Naive thymus-derived CD4-positive, alpha-beta T cell (primary cell): ENCODE measurements around the gene TEX51. TPM values are rescaled to one million over a fixed set of nuclear protein-coding genes. Genes with fewer than 3 reads are reported as not detected.

Source experiments
- ATAC-seq: fragments of 150-1000 bp; cut with Tn5 transposase; 2 replicates; pipeline ENCODE4 v1.10.0; 2021; ENCODE audit warnings: mild to moderate bottlenecking, moderate library complexity
- CTCF ChIA-PET: fragments of 350-600 bp; sonication (Branson Sonifier 250); formaldehyde crosslinking; loops from one replicate; lab custom pipeline; 2021; ENCODE audit warnings: antibody characterized with exemption; lab: Charles Lee
- POLR2A ChIA-PET: fragments of 350-600 bp; sonication (Branson Sonifier 250); formaldehyde crosslinking; loops from one replicate; lab custom pipeline; 2021; ENCODE audit warnings: antibody characterized with exemption, inconsistent platforms; lab: Charles Lee
- DNase-seq, 9 donors: peaks; one replicate each; pipeline versions ENCODE4 v3.0.0 to v3.0.0-alpha.2; 2020 to 2022; ENCODE audit warnings: mixed read lengths in 1 of 9
- H3K27ac ChIP-seq: one replicate; pipeline ENCODE4 v1.7.0; 2013; ENCODE audit warnings: mild to moderate bottlenecking, low read depth, low read length, moderate library complexity
- H3K27me3 ChIP-seq, 2 donors: one replicate each; pipeline ENCODE4 v1.7.0; 2013; ENCODE audit warnings: low read length in 2 of 2, mild to moderate bottlenecking in 2 of 2, moderate library complexity in 2 of 2; ENCODE audit not compliant: control insufficient read depth in 2 of 2, insufficient read depth in 2 of 2
- H3K36me3 ChIP-seq, 3 experiments: 1 replicate in 2 of 3; 2 replicates in 1 of 3; pipeline ENCODE4 v1.7.0; 2013; ENCODE audit warnings: low read length in 3 of 3, mild to moderate bottlenecking in 3 of 3, moderate library complexity in 1 of 3; ENCODE audit not compliant: insufficient read depth in 3 of 3, control insufficient read depth in 2 of 3
- H3K4me1 ChIP-seq, 2 donors: one replicate each; pipeline ENCODE4 v1.7.0; 2013; ENCODE audit warnings: low read length in 2 of 2, mild to moderate bottlenecking in 2 of 2, moderate library complexity in 1 of 2; ENCODE audit not compliant: control insufficient read depth in 2 of 2, insufficient read depth in 2 of 2
- H3K4me3 ChIP-seq: 2 replicates; pipeline ENCODE4 v1.7.0; 2013; ENCODE audit warnings: mild to moderate bottlenecking, low read length
- H3K9me3 ChIP-seq, 3 experiments: 1 replicate in 2 of 3; 2 replicates in 1 of 3; pipeline ENCODE4 v1.7.0; 2013; ENCODE audit warnings: low read length in 3 of 3; ENCODE audit not compliant: control insufficient read depth in 2 of 3
- H3K27ac Mint-ChIP-seq, 9 donors: one replicate each; pipeline ENCODE4 v1.8.0; 2020 to 2022; ENCODE audit warnings: mixed read lengths in 9 of 9, mild to moderate bottlenecking in 8 of 9, moderate library complexity in 5 of 9, inconsistent platforms in 2 of 9
- H3K27me3 Mint-ChIP-seq, 5 donors: one replicate each; pipeline ENCODE4 v1.8.0; 2021 to 2022; ENCODE audit warnings: mixed read lengths in 5 of 5, mild to moderate bottlenecking in 1 of 5
- H3K36me3 Mint-ChIP-seq, 5 donors: one replicate each; pipeline ENCODE4 v1.8.0; 2020 to 2022; ENCODE audit warnings: mixed read lengths in 5 of 5, mild to moderate bottlenecking in 3 of 5, inconsistent platforms in 1 of 5
- H3K4me1 Mint-ChIP-seq, 7 donors: one replicate each; pipeline ENCODE4 v1.8.0; 2020 to 2022; ENCODE audit warnings: mixed read lengths in 7 of 7, mild to moderate bottlenecking in 3 of 7, inconsistent platforms in 1 of 7
- H3K4me3 Mint-ChIP-seq, 10 donors: one replicate each; pipeline ENCODE4 v1.8.0; 2020 to 2022; ENCODE audit warnings: mild to moderate bottlenecking in 10 of 10, mixed read lengths in 10 of 10, moderate library complexity in 6 of 10, inconsistent platforms in 2 of 10
- H3K9me3 Mint-ChIP-seq, 11 donors: one replicate each; pipeline ENCODE4 v1.8.0; 2020 to 2022; ENCODE audit warnings: mixed read lengths in 11 of 11, mild to moderate bottlenecking in 4 of 11, inconsistent platforms in 1 of 11, moderate library complexity in 1 of 11
- intact Hi-C, 2 donors: fragments of 100-400 bp; cut with micrococcal nuclease; formaldehyde crosslinking; loops; one replicate each; pipeline ENCODE4 v1.15.1; 2023
- polyA plus RNA-seq, 2 donors: library from polyadenylated mRNA; unstranded; fragments of 300-500 nt; fragmentation: Illumina TruSeq; gene quantifications; one replicate each; pipeline ENCODE4 v1.2.3, GENCODE V29; 2021
- total RNA-seq, 6 experiments: library from RNA in 5 of 6; stranded (reverse) in 5 of 6; gene quantifications; 1 replicate in 5 of 6; 2 replicates in 1 of 6; pipeline ENCODE4 v1.2.3 and lab custom pipeline; 2021 to 2026

The TEX51 gene
- total and polyA plus RNA-seq, 7 experiments from 2014 or later = not detected

GRCh38 chr2:126894585-126895182, 4.0 kb upstream of the TEX51 start:
- ChIA-PET POLR2A (no interaction called here), CTCF (no interaction called here)
- Histone ChIP-seq H3K27ac (no peak overlapping the region), H3K9me3 (no peaks in the 10 kb centered on the region), H3K27me3 (no peaks in the 10 kb centered on the region), H3K4me1 (no peaks in the 10 kb centered on the region), H3K36me3 (no peaks in the 10 kb centered on the region), H3K4me3 (no peak overlapping the region)
- Mint-ChIP-seq H3K4me1 (no peaks in the 10 kb centered on the region), H3K4me3 (no peak overlapping the region), H3K9me3 (peaks cover 0 to 6% (median 2%) of the 10 kb centered on the region in 11 donors), H3K27ac (no peak overlapping the region), H3K27me3 (peaks cover 0 to 12% (median 1%) of the 10 kb centered on the region in 5 donors), H3K36me3 (no peaks in the 10 kb centered on the region)
- DNase-seq (no peak), ATAC-seq (no peak)
- intact Hi-C loops = no loop called here

- no peaks in the 10 kb centered on the region for H3K36me3 ChIP-seq
- DNase-seq = no peak
- no peak overlapping the region for H3K4me3 ChIP-seq
- H3K27me3 Mint-ChIP-seq = peaks cover 0 to 16% (median 8%) of the 10 kb centered on the region in 5 donors
- H3K4me3 Mint-ChIP-seq = no peak overlapping the region
- ChIA-PET POLR2A (no interaction called here), CTCF (no interaction called here)
- no peaks in the 10 kb centered on the region for H3K9me3 ChIP-seq
- H3K9me3 Mint-ChIP-seq = peaks cover 0 to 6% (median 2%) of the 10 kb centered on the region in 11 donors
- H3K27ac ChIP-seq = no peak overlapping the region
- H3K4me1 Mint-ChIP-seq = peaks cover 0 to under 1% (median 0%) of the 10 kb centered on the region in 7 donors
- H3K27me3 ChIP-seq = no peaks in the 10 kb centered on the region
- H3K36me3 Mint-ChIP-seq = peaks cover 0 to under 1% (median 0%) of the 10 kb centered on the region in 5 donors
- no peak overlapping the region for H3K27ac Mint-ChIP-seq
- intact Hi-C loops = no loop called here
- H3K4me1 ChIP-seq = no peaks in the 10 kb centered on the region
- ATAC-seq = no peak
These were observed 3.4 kb upstream of the TEX51 start for GRCh38 chr2:126895336-126895735.

GRCh38 chr2:126896471-126896870, 2.2 kb upstream of the TEX51 start:
- H3K4me3 Mint-ChIP-seq = no peak overlapping the region
- H3K27me3 Mint-ChIP-seq = peaks cover 0 to 23% (median 10%) of the 10 kb centered on the region in 5 donors
- Histone ChIP-seq H3K27ac (no peak overlapping the region), H3K27me3 (no peaks in the 10 kb centered on the region), H3K9me3 (no peaks in the 10 kb centered on the region), H3K4me3 (no peak overlapping the region), H3K4me1 (no peaks in the 10 kb centered on the region), H3K36me3 (no peaks in the 10 kb centered on the region)
- intact Hi-C loops = no loop called here
- peaks cover 0 to 3% (median 0%) of the 10 kb centered on the region in 7 donors for H3K4me1 Mint-ChIP-seq
- peaks cover 0 to 4% (median 0%) of the 10 kb centered on the region in 5 donors for H3K36me3 Mint-ChIP-seq
- ATAC-seq (no peak), DNase-seq (no peak)
- POLR2A ChIA-PET = no interaction called here
- no peak overlapping the region for H3K27ac Mint-ChIP-seq
- CTCF ChIA-PET = no interaction called here
- peaks cover 0 to 8% (median 2%) of the 10 kb centered on the region in 11 donors for H3K9me3 Mint-ChIP-seq

GRCh38 chr2:126899616-126900185, 1.0 kb downstream of the TEX51 start:
- Mint-ChIP-seq H3K27ac (no peak overlapping the region), H3K27me3 (peaks cover 0 to 31% (median 14%) of the 10 kb centered on the region in 5 donors), H3K36me3 (peaks cover 0 to 4% (median 0%) of the 10 kb centered on the region in 5 donors), H3K4me3 (no peak overlapping the region), H3K9me3 (peaks cover 0 to 18% (median 3%) of the 10 kb centered on the region in 11 donors), H3K4me1 (peaks cover 0 to 3% (median 0%) of the 10 kb centered on the region in 7 donors)
- no peaks in the 10 kb centered on the region for H3K27me3 ChIP-seq
- ATAC-seq (no peak), DNase-seq (no peak)
- intact Hi-C loops = no loop called here
- H3K4me3 ChIP-seq = no peak overlapping the region
- no peaks in the 10 kb centered on the region for H3K36me3 ChIP-seq
- no peak overlapping the region for H3K27ac ChIP-seq
- ChIA-PET POLR2A (no interaction called here), CTCF (no interaction called here)
- no peaks in the 10 kb centered on the region for H3K4me1 ChIP-seq
- H3K9me3 ChIP-seq = no peaks in the 10 kb centered on the region

GRCh38 chr2:126900646-126901319, 2.1 kb downstream of the TEX51 start:
- no peak for DNase-seq
- POLR2A ChIA-PET = no interaction called here
- peak overlapping the region in 1 of 9 donors; percentile 47 for H3K27ac Mint-ChIP-seq
- Histone ChIP-seq H3K9me3 (no peaks in the 10 kb centered on the region), H3K4me3 (no peak overlapping the region), H3K27me3 (no peaks in the 10 kb centered on the region), H3K36me3 (no peaks in the 10 kb centered on the region), H3K4me1 (no peaks in the 10 kb centered on the region), H3K27ac (no peak overlapping the region)
- intact Hi-C loops = no loop called here
- H3K36me3 Mint-ChIP-seq = peaks cover 0 to 4% (median 0%) of the 10 kb centered on the region in 5 donors
- peaks cover 0 to 18% (median 3%) of the 10 kb centered on the region in 11 donors for H3K9me3 Mint-ChIP-seq
- CTCF ChIA-PET = interaction anchor here (0.6 kb wide), 1 partner anchor 1992 kb away, joined by 3 read pairs; no protein-coding TSS in a partner anchor
- H3K4me3 Mint-ChIP-seq = no peak overlapping the region
- H3K4me1 Mint-ChIP-seq = peaks cover 0 to 3% (median 0%) of the 10 kb centered on the region in 7 donors
- no peak for ATAC-seq
- peaks cover 0 to 31% (median 14%) of the 10 kb centered on the region in 5 donors for H3K27me3 Mint-ChIP-seq

- Mint-ChIP-seq H3K9me3 (peaks cover 0 to 18% (median 3%) of the 10 kb centered on the region in 11 donors), H3K4me1 (peaks cover 0 to 3% (median 0%) of the 10 kb centered on the region in 7 donors), H3K36me3 (peaks cover 0 to 4% (median 0%) of the 10 kb centered on the region in 5 donors), H3K27ac (no peak overlapping the region), H3K27me3 (peaks cover 0 to 31% (median 14%) of the 10 kb centered on the region in 5 donors), H3K4me3 (no peak overlapping the region)
- no peak for DNase-seq
- Histone ChIP-seq H3K27ac (no peak overlapping the region), H3K27me3 (no peaks in the 10 kb centered on the region), H3K4me3 (no peak overlapping the region), H3K4me1 (no peaks in the 10 kb centered on the region), H3K36me3 (no peaks in the 10 kb centered on the region), H3K9me3 (no peaks in the 10 kb centered on the region)
- CTCF ChIA-PET = no interaction called here
- intact Hi-C loops = no loop called here
- POLR2A ChIA-PET = no interaction called here
- ATAC-seq = no peak
These were observed 2.8 kb downstream of the TEX51 start for GRCh38 chr2:126901459-126901858.
